GM12878 (cell line): ENCODE data around the gene NPBWR2. TPM values are rescaled to one million over a fixed set of nuclear protein-coding genes. Genes with fewer than 3 reads are reported as not detected.

Experiments
- ATAC-seq: fragments of 200-7000 bp; cut with Tn5 transposase; 3 replicates; pipeline ENCODE4 v1.9.1; 2020; ENCODE audit warnings: mild to moderate bottlenecking, moderate library complexity
- BruUV-seq: library from RNA; stranded (reverse); fragments of 400-500 nt; replicated peaks from 2 replicates; lab custom pipeline; 2021; lab: Mats Ljungman, UMichigan
- CTCF ChIA-PET: fragments of 300-600 bp; sonication (Branson Sonifier 250); formaldehyde crosslinking; extraction: SDS; loops from one replicate; lab custom pipeline; 2021; ENCODE audit warnings: inconsistent platforms; lab: Yijun Ruan, JAX
- POLR2A ChIA-PET: fragments of 350-600 bp; formaldehyde crosslinking; extraction: SDS; loops from one replicate; lab custom pipeline; 2021; ENCODE audit warnings: inconsistent platforms; lab: Charles Lee
- RAD21 ChIA-PET: fragments of 300-600 bp; sonication (Branson Sonifier 250); formaldehyde crosslinking; loops from one replicate; lab custom pipeline; 2023; ENCODE audit warnings: antibody characterized with exemption; ENCODE audit not compliant: unreplicated experiment; lab: Charles Lee
- SMC1A ChIA-PET: fragments of 300-600 bp; sonication (Branson Sonifier 250); formaldehyde crosslinking; loops from one replicate; lab custom pipeline; 2023; ENCODE audit not compliant: unreplicated experiment, uncharacterized antibody; lab: Charles Lee
- DNase-seq: peaks from one replicate; pipeline ENCODE4 v3.0.0-alpha.2; 2011; ENCODE audit warnings: low read depth, low spot score
- FAIRE-seq: peaks from 3 replicates; lab custom pipeline; 2011; peaks lifted over from hg19 to GRCh38; lab: Jason Lieb, UNC
- H2AFZ ChIP-seq: 2 replicates; pipeline ENCODE4 v1.6.0; 2011; ENCODE audit warnings: low read depth, low read length, control low read depth; ENCODE audit not compliant: control insufficient read depth
- H3K27ac ChIP-seq: 2 replicates; pipeline ENCODE4 v1.5.1; 2011; ENCODE audit warnings: control low read depth; ENCODE audit not compliant: control insufficient read depth, insufficient read depth
- H3K27me3 ChIP-seq, 2 experiments: replicated peaks in 1 of 2; 2 replicates each; pipeline versions ENCODE4 v1.6.0 to v1.6.1; 2011; ENCODE audit warnings: low read length in 1 of 2; ENCODE audit not compliant: control insufficient read depth in 2 of 2, insufficient read depth in 2 of 2
- H3K36me3 ChIP-seq, 2 experiments: 2 replicates each; pipeline ENCODE4 v1.5.1; 2011; ENCODE audit warnings: low read length in 1 of 2; ENCODE audit not compliant: control insufficient read depth in 2 of 2, insufficient read depth in 2 of 2
- H3K4me1 ChIP-seq: 2 replicates; pipeline ENCODE4 v1.6.1; 2011; ENCODE audit warnings: mild to moderate bottlenecking, low read length, moderate library complexity, mixed read lengths; ENCODE audit not compliant: control insufficient read depth, insufficient read depth
- H3K4me2 ChIP-seq: 2 replicates; pipeline ENCODE4 v1.6.0; 2011; ENCODE audit warnings: control low read depth; ENCODE audit not compliant: control insufficient read depth, insufficient read depth
- H3K4me3 ChIP-seq: fragments of 200-600 bp; sonication (generic); 2 replicates; pipeline ENCODE4 v1.5.1; 2016
- H3K79me2 ChIP-seq: 2 replicates; pipeline ENCODE4 v1.6.0; 2011; ENCODE audit warnings: low read length; ENCODE audit not compliant: control insufficient read depth, insufficient read depth
- H3K9ac ChIP-seq: 2 replicates; pipeline ENCODE4 v1.8.0; 2011; ENCODE audit warnings: low read length, control low read depth, mixed read lengths; ENCODE audit not compliant: control insufficient read depth, insufficient read depth
- H3K9me3 ChIP-seq: replicated peaks from 3 replicates; pipeline ENCODE4 v1.5.1; 2011; ENCODE audit warnings: mild to moderate bottlenecking, low read length; ENCODE audit not compliant: control insufficient read depth, insufficient read depth
- H4K20me1 ChIP-seq: 2 replicates; pipeline ENCODE4 v1.6.0; 2011; ENCODE audit not compliant: control insufficient read depth, insufficient read depth
- CBX3 ChIP-seq: fragments of 200-600 bp; sonication (generic); IDR thresholded peaks from 2 replicates; pipeline ENCODE4 v1.6.1; 2016; ENCODE audit warnings: low read depth, borderline replicate concordance
- FOXM1 ChIP-seq: IDR thresholded peaks from 2 replicates; pipeline ENCODE4 v1.6.1; 2012; ENCODE audit warnings: low read depth, mild to moderate bottlenecking, inconsistent platforms, low read length, moderate library complexity
- JUNB ChIP-seq: IDR thresholded peaks from 2 replicates; pipeline ENCODE4 v1.6.1; 2016; ENCODE audit warnings: antibody characterized with exemption, mild to moderate bottlenecking
- NRF1 ChIP-seq: conservative IDR thresholded peaks from 2 replicates; pipeline ENCODE4 v1.6.1; 2011; ENCODE audit warnings: mild to moderate bottlenecking, low read depth, low read length, improper control_type of control experiment
- TCF7 ChIP-seq: IDR thresholded peaks from 2 replicates; pipeline ENCODE4 v1.6.1; 2014; ENCODE audit warnings: antibody characterized with exemption, borderline replicate concordance
- ZNF24 ChIP-seq: fragments of 450-650 bp; IDR thresholded peaks from 2 replicates; pipeline ENCODE4 v1.6.1; 2017; ENCODE audit warnings: antibody characterized with exemption, mild to moderate bottlenecking
- ZNF274 ChIP-seq: IDR thresholded peaks from one replicate; pipeline ENCODE4 v1.8.0; 2011; ENCODE audit not compliant: insufficient read length, insufficient read depth
- WGBS: methylation state at CpG from one replicate; pipeline ENCODE4 v1.1.6; 2016; ENCODE audit warnings: low lambda C conversion rate; ENCODE audit not compliant: insufficient replicate concordance, insufficient coverage; ENCODE audit errors: missing lambda C conversion rate; 5-methylcytosine and 5-hydroxymethylcytosine counted together
- in situ Hi-C: fragments of 300-500 bp; cut with MboI; formaldehyde crosslinking; loops from 9 replicates; pipeline ENCODE4 v1.14.3; 2018; ENCODE audit warnings: mixed read lengths
- intact Hi-C: fragments of 100-400 bp; cut with micrococcal nuclease; formaldehyde crosslinking; loops from one replicate; pipeline ENCODE4 v1.14.2; 2022; ENCODE audit not compliant: unreplicated experiment
- polyA plus RNA-seq, 11 experiments: library from polyadenylated mRNA; depleted of rRNA in 4 of 11; unstranded in 6 of 11; stranded (reverse) in 5 of 11; fragments of >200 nt; fragmentation: Nextera tagmentation in 4 of 11; fragmentation: Illumina TruSeq in 1 of 11; extraction: Ambion mirVana in 4 of 11; extraction: Trizol in 1 of 11; gene quantifications; 1 replicate in 1 of 11; 2 replicates in 10 of 11; pipeline versions ENCODE4 v1.2.1 to v1.2.3, GENCODE V29; 2011 to 2016; ENCODE audit warnings: inconsistent platforms in 2 of 11, missing spikeins in 2 of 11, low read depth in 1 of 11
- total RNA-seq, 4 experiments: library from RNA; depleted of rRNA in 3 of 4; stranded (reverse); fragments of >200 nt in 3 of 4; fragmentation: Illumina TruSeq in 1 of 4; extraction: Trizol in 1 of 4; gene quantifications; 2 replicates each; pipeline versions ENCODE4 v1.2.1 to v1.2.3, GENCODE V29; 2013 to 2021
- TF ChIP-seq, protein P1 (sequence below): fragments of 450-650 bp; IDR thresholded peaks from 2 replicates; pipeline ENCODE4 v1.6.1; 2017; ENCODE audit warnings: mild to moderate bottlenecking, moderate library complexity

NPBWR2 gene
- total and polyA plus RNA-seq, 10 of the 15 experiments (the other 5 are each of a cell fraction or from before 2014, with no cell fraction given): not detected

DNA sequence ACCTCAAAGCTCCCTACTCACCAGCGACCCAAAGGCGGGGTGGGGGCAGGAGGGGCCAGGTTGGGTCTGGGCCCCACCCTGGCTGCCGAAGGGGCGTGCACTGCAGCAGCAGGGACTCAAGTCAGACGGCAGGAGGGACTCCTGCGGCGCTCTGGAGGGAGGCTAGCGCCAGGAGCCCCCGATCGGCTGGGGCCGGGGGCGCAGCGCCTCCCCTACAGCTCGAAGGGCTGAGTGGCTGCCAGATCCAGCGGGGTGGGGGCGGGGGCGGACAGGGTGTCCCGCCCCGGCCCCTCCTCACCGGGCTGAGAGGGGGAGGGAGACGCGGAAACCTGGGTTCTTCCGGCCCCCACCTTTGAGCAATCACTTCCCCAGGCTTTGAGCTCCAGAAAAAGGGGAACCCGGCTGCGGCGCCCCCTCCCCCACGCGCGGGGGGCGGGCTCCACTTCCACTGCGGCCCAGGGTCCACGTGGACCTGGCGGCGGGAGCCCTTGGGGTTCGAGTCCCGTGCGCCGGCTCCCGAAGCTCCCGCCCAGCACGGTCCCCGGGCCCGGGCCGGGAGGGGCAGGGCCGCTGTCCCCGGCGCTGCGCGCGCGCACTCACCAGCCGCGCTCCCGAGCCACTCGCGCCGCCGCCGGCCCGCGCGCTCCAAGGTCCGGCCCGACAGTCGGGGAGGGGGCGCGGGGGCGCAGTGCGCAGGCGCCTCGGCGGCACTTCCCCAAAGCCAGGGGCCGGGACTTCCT lies 27.9 kb downstream of the NPBWR2 start, which contains the start of gene RGS19 (continued):
- TF ChIP-seq, protein P1, sequence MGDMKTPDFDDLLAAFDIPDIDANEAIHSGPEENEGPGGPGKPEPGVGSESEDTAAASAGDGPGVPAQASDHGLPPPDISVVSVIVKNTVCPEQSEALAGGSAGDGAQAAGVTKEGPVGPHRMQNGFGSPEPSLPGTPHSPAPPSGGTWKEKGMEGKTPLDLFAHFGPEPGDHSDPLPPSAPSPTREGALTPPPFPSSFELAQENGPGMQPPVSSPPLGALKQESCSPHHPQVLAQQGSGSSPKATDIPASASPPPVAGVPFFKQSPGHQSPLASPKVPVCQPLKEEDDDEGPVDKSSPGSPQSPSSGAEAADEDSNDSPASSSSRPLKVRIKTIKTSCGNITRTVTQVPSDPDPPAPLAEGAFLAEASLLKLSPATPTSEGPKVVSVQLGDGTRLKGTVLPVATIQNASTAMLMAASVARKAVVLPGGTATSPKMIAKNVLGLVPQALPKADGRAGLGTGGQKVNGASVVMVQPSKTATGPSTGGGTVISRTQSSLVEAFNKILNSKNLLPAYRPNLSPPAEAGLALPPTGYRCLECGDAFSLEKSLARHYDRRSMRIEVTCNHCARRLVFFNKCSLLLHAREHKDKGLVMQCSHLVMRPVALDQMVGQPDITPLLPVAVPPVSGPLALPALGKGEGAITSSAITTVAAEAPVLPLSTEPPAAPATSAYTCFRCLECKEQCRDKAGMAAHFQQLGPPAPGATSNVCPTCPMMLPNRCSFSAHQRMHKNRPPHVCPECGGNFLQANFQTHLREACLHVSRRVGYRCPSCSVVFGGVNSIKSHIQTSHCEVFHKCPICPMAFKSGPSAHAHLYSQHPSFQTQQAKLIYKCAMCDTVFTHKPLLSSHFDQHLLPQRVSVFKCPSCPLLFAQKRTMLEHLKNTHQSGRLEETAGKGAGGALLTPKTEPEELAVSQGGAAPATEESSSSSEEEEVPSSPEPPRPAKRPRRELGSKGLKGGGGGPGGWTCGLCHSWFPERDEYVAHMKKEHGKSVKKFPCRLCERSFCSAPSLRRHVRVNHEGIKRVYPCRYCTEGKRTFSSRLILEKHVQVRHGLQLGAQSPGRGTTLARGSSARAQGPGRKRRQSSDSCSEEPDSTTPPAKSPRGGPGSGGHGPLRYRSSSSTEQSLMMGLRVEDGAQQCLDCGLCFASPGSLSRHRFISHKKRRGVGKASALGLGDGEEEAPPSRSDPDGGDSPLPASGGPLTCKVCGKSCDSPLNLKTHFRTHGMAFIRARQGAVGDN: peak; percentile 59; the same call in 1 of the 2 replicates
- TF ChIP-seq JUNB (no peak), CBX3 (no peak)

DNA sequence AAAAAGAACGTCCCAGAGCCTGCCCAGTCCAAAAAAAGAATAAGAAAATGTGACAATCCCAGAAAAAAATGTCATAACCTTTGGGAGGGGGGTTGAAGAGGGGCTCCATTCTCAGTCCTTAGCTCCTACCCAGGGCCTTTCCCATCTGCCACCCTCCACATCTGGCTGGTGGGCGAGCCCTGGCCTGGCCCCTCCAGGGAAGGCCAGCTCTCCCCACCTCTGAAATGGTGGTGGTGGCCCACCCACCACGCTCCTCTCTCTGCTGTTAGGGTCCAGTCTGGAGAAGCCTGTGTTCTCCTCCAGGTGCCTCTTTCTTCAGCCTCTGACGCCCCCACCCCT lies 28.5 kb downstream of the NPBWR2 start:
- BruUV-seq: TSS peak; percentile 55
- peak overlapping the region; percentile 85 for H3K27ac ChIP-seq
- H3K4me1 ChIP-seq: peaks cover 26% of the 10 kb centered on the region
- intact Hi-C loops: loop anchor here (2.0 kb wide), 1 partner anchor 16 kb away; the partner anchor contains the start of gene TCEA2
- 0% methylated on average over 4 of the region's 4 CpGs for WGBS
- peak overlapping the region; percentile 83 for H3K4me3 ChIP-seq
- H3K27me3 ChIP-seq: no peaks in the 10 kb centered on the region; a peak in 1 of 4 replicates
- TF ChIP-seq JUNB (no peak), TCF7 (no peak), ZNF24 (no peak), ZNF274 (no peak), FOXM1 (no peak), NRF1 (no peak)
- peak overlapping the region; percentile 97 for H3K4me2 ChIP-seq
- FAIRE-seq (no peak), ATAC-seq (no peak), DNase-seq (no peak)
- no peak overlapping the region for H2AFZ ChIP-seq
- peak overlapping the region; percentile 91 for H3K9ac ChIP-seq
- no peaks in the 10 kb centered on the region for H4K20me1 ChIP-seq
- peaks cover 30% of the 10 kb centered on the region for H3K79me2 ChIP-seq
- no peaks in the 10 kb centered on the region for H3K9me3 ChIP-seq
- ChIA-PET POLR2A (interaction anchor here (0.6 to 3.5 kb wide), 11 partner anchors 9 to 225 kb away, joined by 3 to 14 read pairs (median 6); partner anchors contain the start of genes C20orf204, PRPF6 and SAMD10), SMC1A (interaction anchor here (1.0 to 2.4 kb wide), 6 partner anchors 15 to 41 kb away, joined by 3 to 8 read pairs (median 6); partner anchors contain the start of gene TCEA2), CTCF (interaction anchor here (1.0 to 3.9 kb wide), 7 partner anchors 9 to 99 kb away, joined by 3 to 22 read pairs (median 6); no protein-coding TSS in a partner anchor), RAD21 (interaction anchor here (1.0 to 6.7 kb wide), 10 partner anchors 13 to 541 kb away, joined by 3 to 67 read pairs (median 6); partner anchors contain the start of genes PTK6 and TCEA2)
- H3K36me3 ChIP-seq: peaks cover 0 to 10% of the 10 kb centered on the region in 2 experiments; a peak in 3 of 4 replicates
- in situ Hi-C loops: no loop called here
